ENCODE data around the gene PSMA1.
A peak's percentile ranks its signal among the peaks of the same experiment; 100 is the strongest.

PSMA1 gene

DNA sequence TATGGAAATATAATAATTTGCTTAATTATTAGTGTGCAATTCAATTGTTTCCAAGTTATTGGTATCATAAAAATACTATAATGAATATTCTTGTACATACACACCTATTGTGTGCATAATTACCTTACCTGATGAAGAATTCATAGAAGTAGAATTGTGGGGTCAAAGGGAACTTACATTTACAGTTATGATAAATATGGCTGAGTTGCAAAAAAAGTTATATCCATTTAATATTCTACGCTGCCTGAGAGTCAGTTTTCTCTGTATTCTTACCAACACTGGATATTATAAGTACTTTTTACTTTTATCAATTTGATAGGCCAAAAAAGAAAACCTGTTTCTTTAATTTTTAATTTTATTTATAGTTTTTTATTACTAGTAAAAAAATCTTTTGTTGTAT lies 2.1 kb upstream of the PSMA1 start:
- H3K4me3 ChIP-seq (ENCODE audit: low read depth, low read length) = no peak overlapping the region
- H3K36me3 ChIP-seq (ENCODE audit: control insufficient read depth, insufficient read depth, low read length) = no peaks in the 10 kb centered on the region
- no peak overlapping the region for H3K9ac ChIP-seq (ENCODE audit: low read depth, low read length)
- H3K4me1 ChIP-seq (ENCODE audit: control insufficient read depth, insufficient read depth, low read length) = no peaks in the 10 kb centered on the region
- H3K27me3 ChIP-seq (ENCODE audit: control insufficient read depth, insufficient read depth, low read length) = no peaks in the 10 kb centered on the region
- H3K9me3 ChIP-seq (ENCODE audit: control insufficient read depth, insufficient read depth, low read length) = no peaks in the 10 kb centered on the region

DNA sequence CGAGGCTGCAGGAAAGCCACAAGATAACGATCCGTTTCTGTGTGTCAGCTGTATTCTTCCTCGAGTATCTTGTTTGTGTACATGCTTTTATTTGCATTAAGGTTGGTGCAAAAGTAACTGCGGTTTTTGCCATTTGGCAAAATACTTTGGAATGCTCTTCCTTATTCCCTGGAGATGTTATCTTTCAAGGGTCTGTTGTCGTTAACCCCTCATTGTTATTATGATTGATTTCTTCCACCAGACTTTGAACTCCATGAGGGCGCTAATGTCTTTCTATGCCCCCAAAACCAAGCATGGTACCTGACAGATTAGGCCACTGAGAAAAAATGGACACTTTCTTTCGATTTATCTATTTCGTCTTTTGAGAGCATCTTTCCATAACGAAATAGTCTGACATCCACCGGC lies 563 bp upstream of the PSMA1 start:
- H3K4me3 ChIP-seq (ENCODE audit: low read depth, low read length) = peak overlapping the region; percentile 96

DNA sequence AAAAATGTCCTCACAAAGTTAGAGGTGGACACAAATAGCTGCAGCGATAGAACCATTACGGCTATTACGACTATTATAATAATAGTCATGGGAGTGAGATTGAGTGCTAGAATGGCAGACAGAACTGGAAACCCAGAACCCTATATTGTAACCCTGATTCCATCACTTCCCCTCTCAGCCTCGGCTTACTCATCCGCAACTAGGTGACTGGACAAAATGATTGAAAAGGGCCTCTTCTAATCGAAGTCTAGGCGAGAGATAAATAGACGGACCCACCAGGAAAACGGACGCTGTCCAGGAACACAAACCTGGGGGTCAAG lies 629 bp downstream of the PSMA1 start:
- Histone ChIP-seq H3K36me3 (ENCODE audit: control insufficient read depth, insufficient read depth, low read length) (no peaks in the 10 kb centered on the region), H3K27me3 (ENCODE audit: control insufficient read depth, insufficient read depth, low read length) (no peaks in the 10 kb centered on the region), H3K4me3 (ENCODE audit: low read depth, low read length) (peak overlapping the region; percentile 96), H3K4me1 (ENCODE audit: control insufficient read depth, insufficient read depth, low read length) (no peaks in the 10 kb centered on the region), H3K9me3 (ENCODE audit: control insufficient read depth, insufficient read depth, low read length) (no peaks in the 10 kb centered on the region), H3K9ac (ENCODE audit: low read depth, low read length) (peak overlapping the region; percentile 96)

More for the DNA sequence above, 563 bp upstream of the PSMA1 start:
- H3K36me3 ChIP-seq (ENCODE audit: control insufficient read depth, insufficient read depth, low read length) = no peaks in the 10 kb centered on the region
- H3K4me1 ChIP-seq (ENCODE audit: control insufficient read depth, insufficient read depth, low read length) = no peaks in the 10 kb centered on the region
- H3K9me3 ChIP-seq (ENCODE audit: control insufficient read depth, insufficient read depth, low read length) = no peaks in the 10 kb centered on the region
- no peak overlapping the region for H3K9ac ChIP-seq (ENCODE audit: low read depth, low read length)
- no peaks in the 10 kb centered on the region for H3K27me3 ChIP-seq (ENCODE audit: control insufficient read depth, insufficient read depth, low read length)

DNA sequence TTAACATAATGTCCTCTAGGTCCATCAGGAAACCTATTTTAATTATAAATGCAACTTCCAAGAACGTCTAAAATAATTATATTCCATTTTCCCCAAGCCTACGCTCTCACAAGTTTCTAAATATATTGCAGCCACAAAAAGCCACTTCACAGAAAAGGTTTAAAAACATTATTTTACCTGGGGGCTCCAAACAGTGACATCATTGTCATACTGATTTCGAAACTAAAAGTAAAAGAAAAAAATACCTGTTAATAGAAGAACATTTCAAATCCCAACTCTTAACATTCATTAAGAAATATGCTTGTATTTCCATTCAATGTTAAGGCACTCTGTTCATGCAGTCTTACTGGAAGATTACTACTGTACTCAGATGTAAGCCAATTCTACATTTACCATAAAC lies 1.4 kb downstream of the PSMA1 start:
- Histone ChIP-seq H3K4me1 (ENCODE audit: control insufficient read depth, insufficient read depth, low read length) (no peaks in the 10 kb centered on the region), H3K9me3 (ENCODE audit: control insufficient read depth, insufficient read depth, low read length) (no peaks in the 10 kb centered on the region), H3K4me3 (ENCODE audit: low read depth, low read length) (peak overlapping the region; percentile 96), H3K9ac (ENCODE audit: low read depth, low read length) (peak overlapping the region; percentile 96), H3K36me3 (ENCODE audit: control insufficient read depth, insufficient read depth, low read length) (no peaks in the 10 kb centered on the region), H3K27me3 (ENCODE audit: control insufficient read depth, insufficient read depth, low read length) (no peaks in the 10 kb centered on the region)

DNA sequence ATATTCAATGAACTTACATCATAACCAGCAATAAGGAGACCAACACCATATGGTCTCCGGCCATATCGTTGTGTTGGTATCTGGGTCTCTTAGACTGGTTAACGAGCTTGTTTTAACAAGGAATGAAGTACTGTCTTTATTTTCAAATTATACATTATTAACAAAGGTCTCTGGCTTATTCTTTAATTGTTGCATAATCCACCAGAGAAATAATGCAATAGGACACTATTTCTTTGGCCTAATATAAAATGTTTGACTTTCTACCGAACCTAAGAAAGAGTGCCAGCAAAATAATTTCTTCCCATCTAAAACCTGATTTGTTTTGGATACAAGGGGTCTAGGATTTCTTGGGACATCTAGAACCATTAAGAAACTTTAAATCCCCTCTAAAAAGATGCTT lies 6.4 kb downstream of the PSMA1 start:
- Histone ChIP-seq H3K27me3 (ENCODE audit: control insufficient read depth, insufficient read depth, low read length) (no peaks in the 10 kb centered on the region), H3K4me3 (ENCODE audit: low read depth, low read length) (no peak overlapping the region), H3K4me1 (ENCODE audit: control insufficient read depth, insufficient read depth, low read length) (no peaks in the 10 kb centered on the region), H3K9ac (ENCODE audit: low read depth, low read length) (no peak overlapping the region), H3K36me3 (ENCODE audit: control insufficient read depth, insufficient read depth, low read length) (peaks cover 11% of the 10 kb centered on the region), H3K9me3 (ENCODE audit: control insufficient read depth, insufficient read depth, low read length) (no peaks in the 10 kb centered on the region)

DNA sequence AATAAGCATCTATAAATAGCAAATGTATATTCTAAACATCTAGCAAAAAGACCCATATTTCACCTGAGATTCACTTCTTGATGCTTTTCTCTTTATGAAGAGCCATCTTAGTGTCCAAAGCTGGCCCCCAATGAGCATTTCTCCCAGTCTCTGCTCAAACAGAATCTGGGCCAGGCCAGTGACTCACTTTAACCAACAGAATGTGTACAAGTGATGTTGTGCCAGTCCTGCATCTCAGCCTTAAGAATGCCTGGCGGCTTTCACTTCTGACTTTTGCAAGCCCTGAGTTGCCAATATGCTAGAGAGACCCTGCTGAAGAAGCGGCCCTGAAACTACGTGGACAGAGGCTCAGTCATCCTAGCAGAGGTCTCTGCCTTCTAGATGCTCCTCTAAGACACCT lies 13.7 kb downstream of the PSMA1 start:
- no peak overlapping the region for H3K4me3 ChIP-seq (ENCODE audit: low read depth, low read length)
- peaks cover 20% of the 10 kb centered on the region for H3K36me3 ChIP-seq (ENCODE audit: control insufficient read depth, insufficient read depth, low read length)
- no peaks in the 10 kb centered on the region for H3K27me3 ChIP-seq (ENCODE audit: control insufficient read depth, insufficient read depth, low read length)
- no peaks in the 10 kb centered on the region for H3K4me1 ChIP-seq (ENCODE audit: control insufficient read depth, insufficient read depth, low read length)
- H3K9ac ChIP-seq (ENCODE audit: low read depth, low read length) = no peak overlapping the region
- H3K9me3 ChIP-seq (ENCODE audit: control insufficient read depth, insufficient read depth, low read length) = no peaks in the 10 kb centered on the region

DNA sequence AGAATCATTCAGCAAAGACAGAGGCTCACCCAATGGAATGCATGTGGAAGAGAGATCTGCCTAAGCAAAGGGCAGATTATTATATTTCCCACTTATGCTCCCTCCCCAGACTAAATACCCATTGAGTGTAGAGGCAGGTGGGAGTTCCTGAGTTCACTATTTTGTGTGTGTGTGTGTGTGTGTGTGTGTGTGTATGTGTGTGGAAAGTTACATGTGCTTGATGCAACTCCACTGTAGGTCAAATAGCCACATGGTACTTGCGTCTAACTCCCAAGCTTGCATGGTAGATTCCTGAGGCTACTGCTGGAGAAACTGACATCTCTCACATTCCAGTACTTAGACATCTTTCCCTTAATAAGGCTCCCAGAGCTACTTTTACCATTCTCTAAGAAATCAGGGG lies 17.2 kb downstream of the PSMA1 start:
- no peaks in the 10 kb centered on the region for H3K9me3 ChIP-seq (ENCODE audit: control insufficient read depth, insufficient read depth, low read length)
- H3K4me3 ChIP-seq (ENCODE audit: low read depth, low read length) = no peak overlapping the region
- no peak overlapping the region for H3K9ac ChIP-seq (ENCODE audit: low read depth, low read length)
- peaks cover 14% of the 10 kb centered on the region for H3K36me3 ChIP-seq (ENCODE audit: control insufficient read depth, insufficient read depth, low read length)
- H3K27me3 ChIP-seq (ENCODE audit: control insufficient read depth, insufficient read depth, low read length) = no peaks in the 10 kb centered on the region
- H3K4me1 ChIP-seq (ENCODE audit: control insufficient read depth, insufficient read depth, low read length) = no peaks in the 10 kb centered on the region

DNA sequence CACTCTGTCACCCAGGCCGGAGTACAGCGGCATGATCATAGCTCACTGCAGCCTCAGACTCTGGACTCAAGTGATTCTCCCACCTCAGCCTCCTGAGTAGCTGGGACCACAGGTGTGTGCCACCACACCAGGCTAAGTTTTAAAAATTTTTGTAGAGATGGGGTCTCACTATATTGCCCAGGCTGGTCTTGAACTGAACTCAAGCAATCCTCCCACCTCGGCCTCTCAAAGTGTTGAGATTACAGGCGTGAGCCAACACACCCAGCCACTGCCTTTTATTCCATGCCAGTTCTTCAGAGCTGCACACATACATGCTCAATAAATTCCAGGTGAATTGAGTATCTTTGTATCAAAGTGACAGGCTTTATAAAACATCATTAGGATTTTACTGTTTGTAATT lies 18.1 kb downstream of the PSMA1 start:
- no peak overlapping the region for H3K4me3 ChIP-seq (ENCODE audit: low read depth, low read length)
- no peaks in the 10 kb centered on the region for H3K9me3 ChIP-seq (ENCODE audit: control insufficient read depth, insufficient read depth, low read length)
- peaks cover 11% of the 10 kb centered on the region for H3K36me3 ChIP-seq (ENCODE audit: control insufficient read depth, insufficient read depth, low read length)
- no peaks in the 10 kb centered on the region for H3K4me1 ChIP-seq (ENCODE audit: control insufficient read depth, insufficient read depth, low read length)
- no peaks in the 10 kb centered on the region for H3K27me3 ChIP-seq (ENCODE audit: control insufficient read depth, insufficient read depth, low read length)
- no peak overlapping the region for H3K9ac ChIP-seq (ENCODE audit: low read depth, low read length)

DNA sequence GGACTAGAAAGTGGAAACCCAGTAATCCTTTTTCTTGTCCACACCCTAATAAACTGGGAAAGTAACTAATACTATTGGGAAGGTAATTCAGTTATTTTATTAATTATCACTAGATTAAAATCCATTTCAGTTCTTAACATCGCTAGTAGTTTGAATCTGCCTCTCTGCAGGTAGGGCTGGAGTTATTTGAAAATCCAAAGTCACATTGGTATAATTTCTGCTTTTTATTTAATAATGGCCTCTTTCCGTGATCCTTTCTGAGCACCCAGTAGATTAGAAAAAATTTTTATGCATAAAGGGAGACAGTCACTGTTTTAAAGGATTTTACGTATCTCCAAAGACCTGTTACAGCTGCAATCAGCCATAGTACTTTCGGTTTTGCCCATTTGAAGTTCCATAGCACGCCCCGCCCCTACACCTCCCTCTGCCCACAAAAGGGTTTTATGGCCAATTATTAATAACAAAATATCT lies 20.0 kb downstream of the PSMA1 start:
- Histone ChIP-seq H3K9me3 (ENCODE audit: control insufficient read depth, insufficient read depth, low read length) (no peaks in the 10 kb centered on the region), H3K27me3 (ENCODE audit: control insufficient read depth, insufficient read depth, low read length) (no peaks in the 10 kb centered on the region), H3K4me3 (ENCODE audit: low read depth, low read length) (peak overlapping the region; percentile 91), H3K4me1 (ENCODE audit: control insufficient read depth, insufficient read depth, low read length) (no peaks in the 10 kb centered on the region), H3K9ac (ENCODE audit: low read depth, low read length) (peak overlapping the region; percentile 86), H3K36me3 (ENCODE audit: control insufficient read depth, insufficient read depth, low read length) (peaks cover 4% of the 10 kb centered on the region)

DNA sequence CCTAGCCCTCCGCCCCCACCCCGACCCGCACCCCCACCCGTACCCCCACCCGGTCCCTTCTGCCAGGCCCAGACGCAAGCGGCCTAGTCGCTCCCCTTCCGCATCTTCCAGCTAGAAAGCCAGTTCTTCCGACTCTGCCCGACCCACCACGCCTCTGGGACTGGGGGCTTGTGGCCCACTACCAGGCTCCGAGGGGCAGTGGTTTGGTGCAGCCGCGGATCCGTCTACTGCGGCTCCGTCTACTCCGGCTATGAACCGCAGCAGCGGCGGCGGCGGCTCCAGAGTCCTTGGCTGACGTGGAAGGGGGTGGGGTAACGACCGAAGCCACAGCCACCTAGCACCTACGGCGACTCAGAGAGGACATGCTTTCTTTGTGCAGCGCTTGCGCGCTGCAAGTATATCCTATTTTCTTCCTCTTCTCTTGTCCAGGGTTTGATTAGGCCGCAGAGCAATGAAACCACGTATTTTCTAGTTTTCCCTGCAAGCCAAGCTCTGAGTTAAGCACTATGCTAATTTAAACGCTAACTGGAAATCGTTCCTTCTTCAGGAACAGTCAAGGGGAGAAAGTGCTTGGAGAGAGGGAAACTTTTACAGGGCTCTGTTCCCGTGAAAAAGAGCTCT lies 20.5 kb downstream of the PSMA1 start, which contains the start of gene COPB1:
TSS of gene COPB1 (minus strand) at position 252 of the 621 bp plus-strand sequence. CDS start 883 bp downstream, outside the sequence.
- Histone ChIP-seq H3K4me1 (ENCODE audit: control insufficient read depth, insufficient read depth, low read length) (no peaks in the 10 kb centered on the region), H3K36me3 (ENCODE audit: control insufficient read depth, insufficient read depth, low read length) (peaks cover 4% of the 10 kb centered on the region), H3K9ac (ENCODE audit: low read depth, low read length) (peak within 1 kb of the TSS; percentile 86), H3K9me3 (ENCODE audit: control insufficient read depth, insufficient read depth, low read length) (no peaks in the 10 kb centered on the region), H3K27me3 (ENCODE audit: control insufficient read depth, insufficient read depth, low read length) (no peaks in the 10 kb centered on the region), H3K4me3 (ENCODE audit: low read depth, low read length) (peak within 1 kb of the TSS; percentile 91)

DNA sequence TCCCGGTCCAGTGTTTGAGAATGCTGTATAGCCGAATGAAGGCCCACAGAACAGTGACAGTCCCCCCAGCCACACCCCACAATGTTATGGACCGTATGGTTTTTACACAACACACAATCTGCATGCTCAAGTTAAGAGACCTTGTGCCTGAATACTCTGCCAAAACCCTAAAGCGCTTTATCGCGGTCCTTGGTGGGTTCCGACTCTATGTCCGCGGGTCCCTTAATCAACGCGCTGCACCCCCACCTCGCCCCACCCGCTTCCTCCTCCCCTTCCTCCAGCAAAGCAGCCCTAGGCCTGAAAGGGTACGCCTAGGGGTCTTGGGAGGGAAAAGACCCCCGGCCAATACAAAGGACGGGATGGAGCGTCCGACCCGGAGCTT lies 21.0 kb downstream of the PSMA1 start:
- Histone ChIP-seq H3K9ac (ENCODE audit: low read depth, low read length) (peak overlapping the region; percentile 79), H3K9me3 (ENCODE audit: control insufficient read depth, insufficient read depth, low read length) (no peaks in the 10 kb centered on the region), H3K4me3 (ENCODE audit: low read depth, low read length) (peak overlapping the region; percentile 91), H3K27me3 (ENCODE audit: control insufficient read depth, insufficient read depth, low read length) (no peaks in the 10 kb centered on the region), H3K36me3 (ENCODE audit: control insufficient read depth, insufficient read depth, low read length) (peaks cover 4% of the 10 kb centered on the region), H3K4me1 (ENCODE audit: control insufficient read depth, insufficient read depth, low read length) (no peaks in the 10 kb centered on the region)

DNA sequence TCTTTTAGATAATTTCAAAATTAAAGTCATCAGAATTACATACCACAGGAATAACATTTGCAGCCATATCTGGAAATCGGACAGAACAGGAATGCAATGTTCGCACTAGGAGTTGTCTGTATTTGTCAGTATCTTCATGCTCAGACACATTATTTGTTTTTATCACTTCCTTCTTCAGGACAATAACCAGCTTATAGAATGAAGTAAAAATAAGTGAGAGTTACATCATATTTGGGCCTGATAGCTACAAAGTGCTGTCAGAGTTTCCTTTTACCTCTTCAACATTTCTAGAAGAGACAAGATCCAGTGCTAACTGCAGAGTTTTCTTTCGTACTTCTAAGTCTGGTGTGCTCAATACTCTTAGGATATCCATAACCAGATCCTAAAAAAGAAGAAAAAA lies 39.5 kb downstream of the PSMA1 start:
- H3K9me3 ChIP-seq (ENCODE audit: control insufficient read depth, insufficient read depth, low read length) = no peaks in the 10 kb centered on the region
- no peak overlapping the region for H3K9ac ChIP-seq (ENCODE audit: low read depth, low read length)
- peaks cover 34% of the 10 kb centered on the region for H3K36me3 ChIP-seq (ENCODE audit: control insufficient read depth, insufficient read depth, low read length)
- H3K4me3 ChIP-seq (ENCODE audit: low read depth, low read length) = no peak overlapping the region
- no peaks in the 10 kb centered on the region for H3K4me1 ChIP-seq (ENCODE audit: control insufficient read depth, insufficient read depth, low read length)
- no peaks in the 10 kb centered on the region for H3K27me3 ChIP-seq (ENCODE audit: control insufficient read depth, insufficient read depth, low read length)
